ENCODE measurements around the gene ZNF211. TPM values are rescaled to one million over a fixed set of nuclear protein-coding genes. Genes with fewer than 3 reads are reported as not detected.

Gene ZNF211
- 10.9 and 13.9 TPM in 2 replicates for total RNA-seq (ENCODE audit: low replicate concordance)

GRCh38 chr19:57632987-57633831 is at the start of gene ZNF211:
ZNF211 (plus strand) TSS chr19:57633168; CDS start chr19:57633347, 179 bp downstream.

DNA sequence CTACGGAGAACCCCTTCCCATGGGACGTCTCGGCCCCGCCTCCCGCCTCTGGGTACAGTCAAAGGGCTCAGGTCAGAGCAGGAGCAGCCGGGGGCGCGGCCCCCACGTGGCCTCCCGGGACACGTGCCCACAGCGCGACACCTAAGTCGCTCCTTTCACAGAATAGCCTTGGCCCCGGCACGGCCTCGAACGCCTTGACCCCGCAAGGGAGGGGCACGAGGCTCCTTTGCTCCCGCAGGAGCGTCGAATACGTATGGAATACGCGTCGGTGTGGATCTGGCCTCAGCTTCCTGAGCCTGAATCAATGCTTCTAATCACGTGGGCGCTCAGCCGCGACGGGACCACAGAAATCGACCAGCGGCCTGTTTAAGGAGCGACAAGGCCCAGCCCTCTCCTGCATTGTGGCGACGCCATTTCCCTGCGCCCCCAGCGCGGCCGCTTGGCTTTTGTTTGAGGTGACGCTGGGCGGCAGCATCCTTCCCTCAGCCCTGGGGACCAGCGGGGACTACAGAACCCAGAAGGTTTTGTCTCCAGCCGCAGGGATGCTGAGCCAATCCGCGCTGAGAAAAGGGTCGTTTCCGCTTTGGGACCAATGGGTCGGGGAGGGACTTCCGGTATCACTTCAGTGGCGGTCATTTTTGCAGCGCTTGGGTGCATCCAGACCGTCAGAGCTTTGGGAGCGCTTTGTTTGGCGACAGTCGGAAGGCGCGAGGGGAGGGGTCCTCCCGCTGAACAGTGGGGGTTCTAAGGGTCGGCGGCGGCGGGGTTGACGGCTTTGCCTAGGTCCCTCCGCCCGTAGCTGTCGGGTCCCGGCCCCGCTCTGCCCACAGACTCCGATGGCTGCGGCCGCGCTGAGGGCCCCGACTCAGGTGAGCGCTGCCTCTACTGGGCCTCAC is 49.2 kb upstream of the ZNF211 start, which contains the start of gene ZIK1:
Gene ZIK1, plus strand, starts transcription at position 625 of the 896 bp plus-strand sequence. Its CDS starts 212 bp downstream, at position 837.

DNA sequence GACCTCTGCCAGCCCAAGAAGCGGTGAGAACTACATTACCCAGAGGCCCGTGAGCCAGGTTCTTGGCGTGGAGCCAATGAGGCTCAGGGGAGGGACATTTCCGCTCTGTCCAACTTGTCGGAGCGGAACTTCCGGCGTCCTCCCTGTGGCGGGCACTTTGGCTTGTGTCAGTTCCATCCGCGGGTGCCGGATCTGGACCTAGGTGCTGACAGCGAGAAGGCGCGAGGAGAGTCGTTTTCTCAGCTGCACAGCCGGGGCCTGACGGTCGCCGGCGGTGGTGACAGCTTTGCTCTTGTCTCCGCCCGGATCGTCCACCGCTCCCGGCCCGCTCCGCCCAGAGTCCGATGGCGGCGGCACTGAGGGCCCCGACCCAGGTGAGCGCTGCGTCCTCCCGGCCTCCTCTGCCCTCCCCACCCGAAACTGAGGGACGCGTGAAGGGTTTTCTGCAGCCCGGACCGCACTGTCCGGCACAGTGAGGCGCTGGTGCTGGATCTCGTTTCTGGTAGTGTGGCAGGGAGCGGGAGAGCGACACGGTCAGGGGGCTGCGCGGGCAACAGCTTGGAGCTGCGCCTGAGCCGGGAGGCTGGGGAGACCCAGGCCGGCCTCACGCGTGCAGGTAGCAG is 33.1 kb upstream of the ZNF211 start, which contains the start of gene ZNF530:
Gene ZNF530, plus strand, starts transcription at position 125 of the 623 bp plus-strand sequence. CDS start 4,461 bp downstream, outside the sequence.

DNA sequence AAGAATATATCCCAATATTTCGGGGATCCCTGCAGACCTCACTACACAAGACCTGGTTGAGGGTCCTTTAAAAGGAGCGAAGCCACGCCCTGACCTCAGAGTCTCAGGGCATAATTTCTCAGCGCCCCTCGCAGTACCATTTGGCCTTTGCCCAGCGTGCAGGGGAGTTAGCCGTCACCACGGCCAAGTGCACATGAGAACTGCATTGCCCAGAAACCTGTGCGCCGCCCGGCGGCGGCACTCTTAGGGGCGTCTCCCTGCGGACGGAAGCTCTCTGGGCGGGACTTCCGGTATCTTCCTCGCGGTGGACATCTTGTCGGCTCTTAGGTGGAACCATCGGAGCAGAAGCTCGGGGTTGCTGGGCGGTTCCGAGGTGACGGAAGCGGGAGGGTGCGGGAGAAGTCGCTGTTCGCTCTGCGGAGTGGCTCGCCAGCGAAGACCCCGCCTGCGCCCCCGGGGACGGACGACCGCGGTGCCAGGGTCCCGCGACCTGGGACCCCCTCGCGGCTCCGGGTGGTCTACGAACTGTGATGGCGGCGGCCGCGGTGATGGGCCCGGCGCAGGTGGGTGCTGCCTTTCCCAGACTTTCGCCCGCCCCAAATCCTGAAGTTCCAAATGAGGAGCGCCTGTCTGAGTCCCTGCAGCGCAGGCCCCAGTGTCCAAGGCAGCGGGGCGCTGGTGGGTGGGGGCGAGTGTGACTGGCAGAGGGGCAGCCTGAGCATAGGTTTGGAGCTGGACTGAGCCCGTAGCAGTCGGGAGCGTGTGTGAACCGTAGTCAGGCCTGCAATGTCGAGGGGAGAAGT is 18.8 kb upstream of the ZNF211 start, which contains the start of gene ZNF134:
Gene ZNF134, plus strand, starts transcription at position 302 of the 803 bp plus-strand sequence. CDS start 5,227 bp downstream, outside the sequence.

GRCh38 chr19:57668635-57669034 is 35.7 kb downstream of the ZNF211 start, which contains the start of gene ZSCAN4:
ZSCAN4 (plus strand) TSS chr19:57668935; CDS start chr19:57676146, 7,211 bp downstream.

Other genes with a start within 250 kb of the ZNF211 start
- 19.0 and 23.7 TPM in 2 replicates for gene ZNF548, start 243.3 kb upstream of the ZNF211 start, total RNA-seq (ENCODE audit: low replicate concordance)
- gene ZNF17, start 222.0 kb upstream of the ZNF211 start, total RNA-seq (ENCODE audit: low replicate concordance): 9.1 and 18.1 TPM in 2 replicates
- 8.2 and 17.4 TPM in 2 replicates for gene ZNF749, start 197.8 kb upstream of the ZNF211 start, total RNA-seq (ENCODE audit: low replicate concordance)
- gene VN1R1, start 176.0 kb upstream of the ZNF211 start, total RNA-seq (ENCODE audit: low replicate concordance): 0.23 and 0.30 TPM in 2 replicates
- 13.1 and 25.6 TPM in 2 replicates for gene ZNF772, start 155.6 kb upstream of the ZNF211 start, total RNA-seq (ENCODE audit: low replicate concordance)
- 8.2 and 23.2 TPM in 2 replicates for gene ZNF419, start 145.4 kb upstream of the ZNF211 start, total RNA-seq (ENCODE audit: low replicate concordance)
- gene ZNF773, start 133.2 kb upstream of the ZNF211 start, total RNA-seq (ENCODE audit: low replicate concordance): 9.1 and 27.1 TPM in 2 replicates
- gene ZNF549, start 105.8 kb upstream of the ZNF211 start, total RNA-seq (ENCODE audit: low replicate concordance): 4.1 and 9.5 TPM in 2 replicates
- gene ZNF550, start 73.3 kb upstream of the ZNF211 start, total RNA-seq (ENCODE audit: low replicate concordance): 5.0 and 10.6 TPM in 2 replicates
- 4.8 and 6.3 TPM in 2 replicates for gene ZNF416, start 54.3 kb upstream of the ZNF211 start, total RNA-seq (ENCODE audit: low replicate concordance)
- gene ZIK1, start 49.0 kb upstream of the ZNF211 start, total RNA-seq (ENCODE audit: low replicate concordance): 4.6 and 11.3 TPM in 2 replicates
- gene ZNF530, start 33.3 kb upstream of the ZNF211 start, total RNA-seq (ENCODE audit: low replicate concordance): 0.70 and 4.1 TPM in 2 replicates
- gene ZNF134, start 18.9 kb upstream of the ZNF211 start, total RNA-seq (ENCODE audit: low replicate concordance): 12.3 and 25.0 TPM in 2 replicates
- not detected in 2 replicates for gene ZSCAN4, start 35.8 kb downstream of the ZNF211 start, total RNA-seq (ENCODE audit: low replicate concordance)
- gene ZNF551, start 48.8 kb downstream of the ZNF211 start, total RNA-seq (ENCODE audit: low replicate concordance): 4.0 and 7.0 TPM in 2 replicates
- 4.4 and 4.9 TPM in 2 replicates for gene ZNF154, start 76.0 kb downstream of the ZNF211 start, total RNA-seq (ENCODE audit: low replicate concordance)
- gene ZNF671, start 94.5 kb downstream of the ZNF211 start, total RNA-seq (ENCODE audit: low replicate concordance): 9.6 and 11.1 TPM in 2 replicates
- 11.8 and 17.5 TPM in 2 replicates for gene ZNF776, start 113.6 kb downstream of the ZNF211 start, total RNA-seq (ENCODE audit: low replicate concordance)
- 12.6 and 15.9 TPM in 2 replicates for gene ZNF586, start 136.5 kb downstream of the ZNF211 start, total RNA-seq (ENCODE audit: low replicate concordance)
- gene ZNF552, start 181.7 kb downstream of the ZNF211 start, total RNA-seq (ENCODE audit: low replicate concordance): 3.4 and 3.7 TPM in 2 replicates
- 13.1 and 17.8 TPM in 2 replicates for gene ZNF587B, start 197.1 kb downstream of the ZNF211 start, total RNA-seq (ENCODE audit: low replicate concordance)
- gene ZNF587, start 216.7 kb downstream of the ZNF211 start, total RNA-seq (ENCODE audit: low replicate concordance): 16.4 and 25.2 TPM in 2 replicates

Measured in smooth muscle cell of the coronary artery (primary cell).